Spleen (tissue), 11 donors: ENCODE data around the gene KCTD21. TPM values are rescaled to one million over a fixed set of nuclear protein-coding genes. Genes with fewer than 3 reads are reported as not detected.

ENCODE experiments used
- DNase-seq: peaks from one replicate; pipeline ENCODE4 v3.0.0-alpha.2; 2020
- H3K27ac ChIP-seq, 8 donors: fragments of 200-600 bp; sonication (generic) in 7 of 8; 1 replicate in 4 of 8; 2 replicates in 4 of 8; pipeline versions ENCODE4 v1.5.0 to v1.8.0; 2016 to 2021; ENCODE audit warnings: inconsistent platforms in 4 of 8, mild to moderate bottlenecking in 4 of 8, moderate library complexity in 1 of 8
- H3K27me3 ChIP-seq, 7 donors: fragments of 200-600 bp; sonication (generic) in 6 of 7; replicated peaks in 1 of 7; 1 replicate in 4 of 7; 2 replicates in 3 of 7; pipeline versions ENCODE4 v1.5.0 to v1.8.0; 2016 to 2021; ENCODE audit warnings: inconsistent platforms in 3 of 7, mild to moderate bottlenecking in 1 of 7
- H3K36me3 ChIP-seq, 6 donors: fragments of 200-600 bp; sonication (generic) in 5 of 6; 1 replicate in 4 of 6; 2 replicates in 2 of 6; pipeline versions ENCODE4 v1.5.0 to v1.8.0; 2016 to 2021; ENCODE audit warnings: inconsistent platforms in 2 of 6
- H3K4me1 ChIP-seq, 6 donors: fragments of 200-600 bp; sonication (generic) in 5 of 6; 1 replicate in 3 of 6; 2 replicates in 3 of 6; pipeline versions ENCODE4 v1.5.0 to v1.8.0; 2016 to 2021; ENCODE audit warnings: inconsistent platforms in 3 of 6
- H3K4me3 ChIP-seq, 8 donors: fragments of 200-600 bp; sonication (generic) in 7 of 8; 1 replicate in 4 of 8; 2 replicates in 4 of 8; pipeline versions ENCODE4 v1.5.0 to v1.8.0; 2016 to 2021; ENCODE audit warnings: inconsistent platforms in 4 of 8, mild to moderate bottlenecking in 4 of 8, moderate library complexity in 2 of 8
- H3K9me3 ChIP-seq, 8 donors: fragments of 200-600 bp; sonication (generic) in 7 of 8; 1 replicate in 4 of 8; 2 replicates in 4 of 8; pipeline versions ENCODE4 v1.5.0 to v1.8.0; 2016 to 2021; ENCODE audit warnings: inconsistent platforms in 4 of 8
- CTCF ChIP-seq, 11 experiments: fragments of 200-600 bp in 7 of 11; fragments of 450-650 bp in 4 of 11; sonication (generic) in 4 of 11; IDR thresholded peaks in 8 of 11; conservative IDR thresholded peaks in 3 of 11; 1 replicate in 7 of 11; 2 replicates in 4 of 11; pipeline versions ENCODE4 v1.4.0 to v1.8.0; 2016 to 2021; ENCODE audit warnings: antibody characterized with exemption in 11 of 11, inconsistent platforms in 4 of 11, mild to moderate bottlenecking in 1 of 11
- POLR2A ChIP-seq, 3 donors: fragments of 450-650 bp; IDR thresholded peaks; one replicate each; pipeline ENCODE4 v1.5.1; 2017; ENCODE audit warnings: antibody characterized with exemption in 3 of 3, mild to moderate bottlenecking in 1 of 3
- POLR2AphosphoS5 ChIP-seq, 3 donors: sonication (generic); formaldehyde crosslinking; IDR thresholded peaks; one replicate each; pipeline ENCODE4 v1.5.1; 2017; ENCODE audit warnings: antibody characterized with exemption in 3 of 3
- WGBS, 5 donors: extraction: QIAGEN DNeasy Blood & Tissue Kit in 3 of 5; methylation state at CpG; one replicate each; pipeline versions ENCODE4 v1.1.5 to v1.1.7; 2013 to 2018; 5-methylcytosine and 5-hydroxymethylcytosine counted together
- intact Hi-C: fragments of 100-400 bp; cut with DNase I; formaldehyde crosslinking; loops from one replicate; pipeline ENCODE4 v1.15.0; 2023; ENCODE audit warnings: low total_unique reads
- polyA plus RNA-seq, 3 donors: library from polyadenylated mRNA; stranded (reverse); fragments of 200-250 nt; gene quantifications; one replicate each; pipeline ENCODE4 v1.2.1, GENCODE V29; 2013
- small RNA-seq, 4 donors: library from RNA; depleted of rRNA; stranded (forward); fragments of <200 nt; gene quantifications; one replicate each; pipeline ENCODE3, GENCODE V24; 2016
- total RNA-seq, 7 donors: library from RNA; depleted of rRNA in 3 of 7; stranded (reverse); fragments of >200 nt in 3 of 7; fragmentation: NEBNext Ultra II Directional in 4 of 7; extraction: Animal tissue kit (Norgen Biotek cat#: 25700) in 4 of 7; gene quantifications; one replicate each; pipeline versions ENCODE4 v1.1.0 to v1.2.1, GENCODE V29; 2016 to 2021
- donor health status: healthy with polysubstance abuse.
- donor health status: DM: no; HTN: no; CAD: no; lungs with moderate emphysema.
- donor health status: DM: no; HTN: no; CAD: no.
- donor health status: Bipolar disorder and iron deficiency.
- donor health status: healthy.
- donor health status: DM: no; HTN: no; CAD: no.
- donor health status: DM: yes; HTN: yes; CAD: no.

KCTD21 gene
- total and polyA plus RNA-seq, 10 donors: 1.2 to 13.6 (median 6.4) TPM

- DNase-seq: no peak
- WGBS, 5 donors: 81 to 96% (median 89%) methylated on average over 4 of the region's 4 CpGs
- Histone ChIP-seq H3K36me3 (peaks cover 0 to 36% (median 0%) of the 10 kb centered on the region in 6 donors), H3K4me3 (peak overlapping the region in 5 of 8 donors; percentile 63 to 86 (median 82)), H3K9me3 (no peaks in the 10 kb centered on the region), H3K27ac (peak overlapping the region in 2 of 8 donors; percentile 85 to 88), H3K4me1 (peaks cover 11 to 39% (median 21%) of the 10 kb centered on the region in 6 donors), H3K27me3 (no peaks in the 10 kb centered on the region)
- intact Hi-C loops: no loop called here
- TF ChIP-seq POLR2A (IDR thresholded peaks at IDR 0.05) (no peak), POLR2AphosphoS5 (IDR thresholded peaks at IDR 0.05) (no peak), CTCF (IDR thresholded peaks at IDR 0.05 in 8 of 11, conservative IDR thresholded peaks at IDR 0.05 in 3 of 11) (no peak)
Observed at GRCh38 chr11:78138291-78138690, 50.1 kb downstream of the KCTD21 start.

- intact Hi-C loops: no loop called here
- Histone ChIP-seq H3K4me3 (no peak overlapping the region), H3K27ac (no peak overlapping the region), H3K4me1 (peaks cover 0 to 2% (median 0%) of the 10 kb centered on the region in 6 donors), H3K9me3 (no peaks in the 10 kb centered on the region), H3K36me3 (peaks cover 0 to 33% (median 0%) of the 10 kb centered on the region in 6 donors), H3K27me3 (no peaks in the 10 kb centered on the region)
- no peak for TF ChIP-seq POLR2A (IDR thresholded peaks at IDR 0.05)
- TF ChIP-seq POLR2AphosphoS5 (IDR thresholded peaks at IDR 0.05): no peak
- TF ChIP-seq CTCF (IDR thresholded peaks at IDR 0.05 in 8 of 11, conservative IDR thresholded peaks at IDR 0.05 in 3 of 11): no peak
- DNase-seq: no peak
- WGBS, 5 donors: 56 to 88% (median 85%) methylated on average over 2 of the region's 2 CpGs
Observed at GRCh38 chr11:78132475-78132874, 56.0 kb downstream of the KCTD21 start.

GRCh38 chr11:78131956-78132355, 56.5 kb downstream of the KCTD21 start:
- H3K27ac ChIP-seq: no peak overlapping the region
- no peak overlapping the region for H3K4me3 ChIP-seq
- H3K9me3 ChIP-seq: no peaks in the 10 kb centered on the region
- H3K4me1 ChIP-seq: no peaks in the 10 kb centered on the region
- H3K27me3 ChIP-seq: no peaks in the 10 kb centered on the region
- intact Hi-C loops: no loop called here
- DNase-seq: no peak
- TF ChIP-seq CTCF (IDR thresholded peaks at IDR 0.05 in 8 of 11, conservative IDR thresholded peaks at IDR 0.05 in 3 of 11) (no peak), POLR2AphosphoS5 (IDR thresholded peaks at IDR 0.05) (no peak), POLR2A (IDR thresholded peaks at IDR 0.05) (no peak)
- H3K36me3 ChIP-seq: peaks cover 0 to 31% (median 0%) of the 10 kb centered on the region in 6 donors
- 60 to 80% (median 67%) methylated on average over 3 of the region's 3 CpGs for WGBS, 5 donors

- TF ChIP-seq POLR2A (IDR thresholded peaks at IDR 0.05) (no peak), POLR2AphosphoS5 (IDR thresholded peaks at IDR 0.05) (no peak), CTCF (IDR thresholded peaks at IDR 0.05 in 8 of 11, conservative IDR thresholded peaks at IDR 0.05 in 3 of 11) (no peak)
- Histone ChIP-seq H3K27me3 (no peaks in the 10 kb centered on the region), H3K4me1 (no peaks in the 10 kb centered on the region), H3K4me3 (no peak overlapping the region), H3K36me3 (peaks cover 0 to 24% (median 14%) of the 10 kb centered on the region in 6 donors), H3K27ac (no peak overlapping the region), H3K9me3 (no peaks in the 10 kb centered on the region)
- 96 to 100% (median 97%) methylated on average over 3 of the region's 3 CpGs for WGBS, 5 donors
- intact Hi-C loops: no loop called here
- DNase-seq: no peak
Observed at GRCh38 chr11:78127403-78127802, 61.0 kb downstream of the KCTD21 start.

Small RNA genes lying within 50 kb of the gene (small RNA-seq; reads per million reads assigned to genes)
- gene RNU6-126P: 0 reads per million in 4 donors

Other genes with a start within 250 kb of the KCTD21 start
- 10 to 100 TPM; 40.6 to 68.5 (median 54.9) TPM for gene INTS4, start 194.0 kb downstream of the KCTD21 start, total RNA-seq
- 10 to 100 TPM; 17.7 to 27.0 (median 22.2) TPM for gene INTS4, start 194.0 kb downstream of the KCTD21 start, polyA plus RNA-seq
- under 1 TPM in 5 of 7 donors, not detected in 2; 0.40 to 0.82 (median 0.69) TPM for gene KCTD14, start 165.3 kb downstream of the KCTD21 start, total RNA-seq
- gene KCTD14, start 165.3 kb downstream of the KCTD21 start, polyA plus RNA-seq: under 1 TPM; 0.20 to 0.44 (median 0.35) TPM
- gene THRSP, start 124.8 kb downstream of the KCTD21 start, total RNA-seq: not detected
- gene THRSP, start 124.8 kb downstream of the KCTD21 start, polyA plus RNA-seq: under 1 TPM in 2 of 3 donors, not detected in 1; 0.13 to 0.29 TPM
- 100 to 1,000 TPM in 2 of 7 donors, 10 to 100 TPM in 5; 44.1 to 113 (median 94.7) TPM for gene NDUFC2, start 108.8 kb downstream of the KCTD21 start, total RNA-seq
- 100 to 1,000 TPM in 2 of 3 donors, 10 to 100 TPM in 1; 60.7 to 135 (median 100) TPM for gene NDUFC2, start 108.8 kb downstream of the KCTD21 start, polyA plus RNA-seq
- gene ALG8, start 49.0 kb downstream of the KCTD21 start, total RNA-seq: 10 to 100 TPM; 17.4 to 35.7 (median 29.3) TPM
- 10 to 100 TPM; 30.7 to 34.0 (median 32.7) TPM for gene ALG8, start 49.0 kb downstream of the KCTD21 start, polyA plus RNA-seq
- gene USP35, start 293 bp upstream of the KCTD21 start, total RNA-seq: 1 to 10 TPM; 5.6 to 9.5 (median 6.5) TPM
- gene USP35, start 293 bp upstream of the KCTD21 start, polyA plus RNA-seq: 1 to 10 TPM; 1.6 to 6.5 (median 1.6) TPM
- 10 to 100 TPM; 43.9 to 57.7 (median 50.0) TPM for gene GAB2, start 229.2 kb upstream of the KCTD21 start, total RNA-seq
- 1 to 10 TPM; 2.3 to 6.8 (median 2.5) TPM for gene GAB2, start 229.2 kb upstream of the KCTD21 start, polyA plus RNA-seq